ENCODE measurements around the gene UBAP2L. TPM values are rescaled to one million over a fixed set of nuclear protein-coding genes. Genes with fewer than 3 reads are reported as not detected.
"Not testable (repeated sequence)": the region's sequence is repeated elsewhere in the genome, so short reads cannot be mapped to it uniquely, and the experiment has no call there.

UBAP2L gene
- polyA plus RNA-seq, 6 donors from 2014 or later, result 23.7 to 81.6 (median 47.4) TPM

GRCh38 chr1:154312229-154313065 is 91.7 kb downstream of the UBAP2L start:
- peaks cover 11 to 25% (median 15%) of the 10 kb centered on the region in 3 donors for H3K27me3 Mint-ChIP-seq
- ATAC-seq (ENCODE audit: low read depth in 2 of 2); H3K4me3 Mint-ChIP-seq; H3K4me1 Mint-ChIP-seq; DNase-seq; H3K36me3 Mint-ChIP-seq: not testable (repeated sequence)
- peak overlapping the region in 1 of 6 donors; percentile 33 for H3K27ac Mint-ChIP-seq
- H3K9me3 Mint-ChIP-seq, result peaks cover 0 to 21% (median 13%) of the 10 kb centered on the region in 7 donors

DNA sequence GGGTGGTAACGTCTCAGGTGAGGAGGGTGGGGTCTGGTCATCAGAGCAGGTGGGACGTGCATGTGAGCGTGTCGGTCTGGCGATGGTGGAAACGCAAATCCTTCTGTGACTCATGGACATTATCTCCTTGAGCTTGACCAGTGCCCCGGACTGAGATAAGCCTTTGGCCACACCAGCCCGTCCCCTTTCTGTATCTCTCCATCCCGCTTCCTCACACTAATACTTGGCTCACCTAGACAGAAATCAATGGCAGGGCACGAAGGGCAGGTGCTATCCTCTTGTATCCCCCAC is 92.3 kb downstream of the UBAP2L start:
- no peaks in the 10 kb centered on the region for H3K4me1 Mint-ChIP-seq
- ATAC-seq (ENCODE audit: low read depth in 2 of 2) (no peak), DNase-seq (no peak)
- H3K27ac Mint-ChIP-seq, result peak overlapping the region in 1 of 6 donors; percentile 61
- H3K27me3 Mint-ChIP-seq, result peaks cover 11 to 30% (median 15%) of the 10 kb centered on the region in 3 donors
- H3K36me3 Mint-ChIP-seq, result peaks cover 0 to 2% of the 10 kb centered on the region in 2 donors
- H3K9me3 Mint-ChIP-seq, result peaks cover 0 to 25% (median 17%) of the 10 kb centered on the region in 7 donors
- no peak overlapping the region for H3K4me3 Mint-ChIP-seq

DNA sequence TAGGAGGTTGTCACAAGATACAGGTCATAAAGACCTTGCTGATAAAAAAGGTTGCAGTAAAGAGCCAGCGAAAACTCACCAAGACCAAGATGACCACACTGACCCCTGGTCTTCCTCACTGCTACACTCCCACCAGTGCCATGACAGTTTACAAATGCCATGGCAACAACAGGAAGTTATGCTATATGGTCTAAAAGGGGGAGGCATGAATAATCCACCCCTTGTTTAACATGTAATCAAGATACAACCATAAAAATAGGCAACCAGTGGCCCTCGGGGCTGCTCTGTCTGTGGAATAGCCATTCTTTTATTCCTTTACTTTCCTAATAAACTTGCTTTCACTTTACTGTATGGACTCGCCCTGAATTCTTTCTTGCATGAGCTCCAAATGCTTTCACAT is 93.5 kb downstream of the UBAP2L start:
- not testable (repeated sequence) for H3K4me3 Mint-ChIP-seq; H3K4me1 Mint-ChIP-seq; DNase-seq; H3K36me3 Mint-ChIP-seq; H3K27ac Mint-ChIP-seq; ATAC-seq (ENCODE audit: low read depth in 2 of 2)
- H3K9me3 Mint-ChIP-seq, result peaks cover 0 to 21% (median 14%) of the 10 kb centered on the region in 7 donors
- H3K27me3 Mint-ChIP-seq, result peaks cover 15 to 37% (median 16%) of the 10 kb centered on the region in 3 donors

- DNase-seq (no peak), ATAC-seq (ENCODE audit: low read depth in 2 of 2) (no peak)
- Mint-ChIP-seq H3K4me3 (no peak overlapping the region), H3K36me3 (peaks cover 0 to 5% of the 10 kb centered on the region in 2 donors), H3K9me3 (peaks cover 0 to 21% (median 12%) of the 10 kb centered on the region in 7 donors), H3K4me1 (no peaks in the 10 kb centered on the region), H3K27me3 (peaks cover 31 to 55% (median 31%) of the 10 kb centered on the region in 3 donors), H3K27ac (no peak overlapping the region)
Observed at GRCh38 chr1:154316704-154317103, 95.9 kb downstream of the UBAP2L start.

DNA sequence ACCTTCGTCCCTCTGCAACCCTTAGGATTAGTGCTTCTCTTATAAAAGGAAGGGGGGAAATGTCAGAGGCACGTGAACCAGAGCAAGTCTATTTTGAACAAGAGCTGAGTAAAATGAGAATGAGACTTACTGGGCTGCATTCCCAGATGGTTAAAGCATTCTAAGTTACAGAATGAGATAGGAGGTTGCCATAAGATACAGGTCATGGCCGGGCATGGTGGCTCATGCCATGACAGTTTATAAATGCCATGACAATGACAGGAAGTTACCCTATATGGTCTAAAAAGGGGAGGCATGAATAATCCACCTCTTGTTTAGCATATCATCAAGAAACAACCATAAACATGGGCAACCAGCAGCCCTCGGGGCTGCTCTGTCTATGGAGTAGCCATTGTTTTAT is 97.6 kb downstream of the UBAP2L start:
- peaks cover 0 to 5% of the 10 kb centered on the region in 2 donors for H3K36me3 Mint-ChIP-seq
- H3K4me1 Mint-ChIP-seq, result no peaks in the 10 kb centered on the region
- ATAC-seq (ENCODE audit: low read depth in 2 of 2) (no peak), DNase-seq (no peak)
- H3K27me3 Mint-ChIP-seq, result peaks cover 27 to 54% (median 33%) of the 10 kb centered on the region in 3 donors
- peaks cover 0 to 21% (median 12%) of the 10 kb centered on the region in 7 donors for H3K9me3 Mint-ChIP-seq
- no peak overlapping the region for H3K27ac Mint-ChIP-seq
- H3K4me3 Mint-ChIP-seq, result no peak overlapping the region

Other genes with a start within 250 kb of the UBAP2L start
- gene JTB, start 243.3 kb upstream of the UBAP2L start, polyA plus RNA-seq (ENCODE audit: low read depth in 6 of 6), result 100 to 1,000 TPM; 339 to 480 (median 361) TPM
- 1 to 10 TPM in 3 of 6 donors, under 1 TPM in 1, not detected in 2; 0.88 to 2.6 (median 1.5) TPM for gene RAB13, start 234.6 kb upstream of the UBAP2L start, polyA plus RNA-seq (ENCODE audit: low read depth in 6 of 6)
- gene RPS27, start 230.2 kb upstream of the UBAP2L start, polyA plus RNA-seq (ENCODE audit: low read depth in 6 of 6), result over 10,000 TPM; 15,695 to 24,474 (median 20,858) TPM
- not detected for gene NUP210L, start 65.9 kb upstream of the UBAP2L start, polyA plus RNA-seq (ENCODE audit: low read depth in 6 of 6)
- 100 to 1,000 TPM; 669 to 816 (median 772) TPM for gene TPM3, start 28.9 kb upstream of the UBAP2L start, polyA plus RNA-seq (ENCODE audit: low read depth in 6 of 6)
- not detected for gene CFAP141, start 14.6 kb upstream of the UBAP2L start, polyA plus RNA-seq (ENCODE audit: low read depth in 6 of 6)
- 100 to 1,000 TPM; 117 to 161 (median 145) TPM for gene HAX1, start 51.7 kb downstream of the UBAP2L start, polyA plus RNA-seq (ENCODE audit: low read depth in 6 of 6)
- gene AQP10, start 100.1 kb downstream of the UBAP2L start, polyA plus RNA-seq (ENCODE audit: low read depth in 6 of 6), result under 1 TPM in 2 of 6 donors, not detected in 4; 0.13 to 0.56 TPM
- 10 to 100 TPM in 1 of 6 donors, 1 to 10 TPM in 5; 5.0 to 11.7 (median 7.7) TPM for gene ATP8B2, start 104.6 kb downstream of the UBAP2L start, polyA plus RNA-seq (ENCODE audit: low read depth in 6 of 6)
- gene IL6R, start 184.4 kb downstream of the UBAP2L start, polyA plus RNA-seq (ENCODE audit: low read depth in 6 of 6), result 1 to 10 TPM in 2 of 6 donors, under 1 TPM in 4; 0.28 to 1.3 (median 0.75) TPM

All from naive B cell (primary cell).